Measurements from ENCODE around the gene RAB27A.
"Not testable (repeated sequence)": the region's sequence is repeated elsewhere in the genome, so short reads cannot be mapped to it uniquely, and the experiment has no call there.

Gene RAB27A

GRCh38 chr15:55252201-55252600 is 37.4 kb downstream of the RAB27A start:
- in situ Hi-C loops (cut with MboI; ENCODE audit: low sequenced_read_pairs) = not testable (repeated sequence)

- in situ Hi-C loops (cut with MboI; ENCODE audit: low sequenced_read_pairs) = no loop called here
These were observed 38.7 kb downstream of the RAB27A start for GRCh38 chr15:55250941-55251340.

GRCh38 chr15:55250392-55250791 is 39.2 kb downstream of the RAB27A start:
- in situ Hi-C loops (cut with MboI; ENCODE audit: low sequenced_read_pairs) = no loop called here

- in situ Hi-C loops (cut with MboI; ENCODE audit: low sequenced_read_pairs) = not testable (repeated sequence)
These were observed 39.7 kb downstream of the RAB27A start for GRCh38 chr15:55249885-55250284.

GRCh38 chr15:55248895-55249294 is 40.7 kb downstream of the RAB27A start:
- in situ Hi-C loops (cut with MboI; ENCODE audit: low sequenced_read_pairs) = no loop called here

- in situ Hi-C loops (cut with MboI; ENCODE audit: low sequenced_read_pairs) = no loop called here
These were observed 41.7 kb downstream of the RAB27A start for GRCh38 chr15:55247766-55248427.

- in situ Hi-C loops (cut with MboI; ENCODE audit: low sequenced_read_pairs) = no loop called here
These were observed 42.3 kb downstream of the RAB27A start for GRCh38 chr15:55247311-55247710.

GRCh38 chr15:55246567-55246966 is 43.0 kb downstream of the RAB27A start:
- in situ Hi-C loops (cut with MboI; ENCODE audit: low sequenced_read_pairs) = no loop called here

- in situ Hi-C loops (cut with MboI; ENCODE audit: low sequenced_read_pairs) = no loop called here
These were observed 44.6 kb downstream of the RAB27A start for GRCh38 chr15:55245059-55245458.

GRCh38 chr15:55241891-55242290 is 47.7 kb downstream of the RAB27A start:
- in situ Hi-C loops (cut with MboI; ENCODE audit: low sequenced_read_pairs) = no loop called here

GRCh38 chr15:55241186-55241585 is 48.4 kb downstream of the RAB27A start:
- in situ Hi-C loops (cut with MboI; ENCODE audit: low sequenced_read_pairs) = no loop called here

- in situ Hi-C loops (cut with MboI; ENCODE audit: low sequenced_read_pairs) = no loop called here
These were observed 49.4 kb downstream of the RAB27A start for GRCh38 chr15:55240125-55240760.

- in situ Hi-C loops (cut with MboI; ENCODE audit: low sequenced_read_pairs) = no loop called here
These were observed 50.0 kb downstream of the RAB27A start for GRCh38 chr15:55239440-55240124.

GRCh38 chr15:55238877-55239276 is 50.7 kb downstream of the RAB27A start:
- in situ Hi-C loops (cut with MboI; ENCODE audit: low sequenced_read_pairs) = no loop called here

GRCh38 chr15:55237219-55238130 is 52.1 kb downstream of the RAB27A start:
- in situ Hi-C loops (cut with MboI; ENCODE audit: low sequenced_read_pairs) = no loop called here

- in situ Hi-C loops (cut with MboI; ENCODE audit: low sequenced_read_pairs) = no loop called here
These were observed 54.0 kb downstream of the RAB27A start for GRCh38 chr15:55235546-55236036.

- in situ Hi-C loops (cut with MboI; ENCODE audit: low sequenced_read_pairs) = no loop called here
These were observed 54.9 kb downstream of the RAB27A start for GRCh38 chr15:55234800-55235104.

GRCh38 chr15:55234104-55234799 is 55.4 kb downstream of the RAB27A start:
- in situ Hi-C loops (cut with MboI; ENCODE audit: low sequenced_read_pairs) = no loop called here

- in situ Hi-C loops (cut with MboI; ENCODE audit: low sequenced_read_pairs) = no loop called here
These were observed 58.2 kb downstream of the RAB27A start for GRCh38 chr15:55231455-55231854.

- in situ Hi-C loops (cut with MboI; ENCODE audit: low sequenced_read_pairs) = no loop called here
These were observed 58.7 kb downstream of the RAB27A start for GRCh38 chr15:55230953-55231352.

Data from HL-60/S4 (cell line).